B cell (primary cell): ENCODE measurements around the gene TTC38. TPM values are rescaled to one million over a fixed set of nuclear protein-coding genes. Genes with fewer than 3 reads are reported as not detected.

Source experiments
- ATAC-seq: fragments of 200-7000 bp; cut with Tn5 transposase; one replicate; pipeline ENCODE4 v1.10.0; 2021; ENCODE audit warnings: low read depth, mild to moderate bottlenecking, moderate number of reproducible peaks, moderate library complexity
- CTCF ChIA-PET: fragments of 350-600 bp; sonication (Branson Sonifier 250); formaldehyde crosslinking; loops from one replicate; lab custom pipeline; 2021; ENCODE audit warnings: antibody characterized with exemption, inconsistent platforms; lab: Charles Lee
- POLR2A ChIA-PET: fragments of 350-600 bp; sonication (Branson Sonifier 250); formaldehyde crosslinking; loops from one replicate; lab custom pipeline; 2021; ENCODE audit warnings: antibody characterized with exemption; lab: Charles Lee
- DNase-seq: peaks from one replicate; pipeline ENCODE4 v3.0.0; 2013
- H2AFZ ChIP-seq: 2 replicates; pipeline ENCODE4 v1.6.1; 2012; ENCODE audit warnings: mild to moderate bottlenecking, low read depth, low read length; ENCODE audit not compliant: insufficient read depth, poor library complexity, severe bottlenecking
- H3K27ac ChIP-seq, 2 donors: 1 replicate in 1 of 2; 2 replicates in 1 of 2; pipeline ENCODE4 v1.5.1; 2012 to 2013; ENCODE audit warnings: low read length in 2 of 2, mild to moderate bottlenecking in 2 of 2, moderate library complexity in 1 of 2
- H3K27me3 ChIP-seq, 4 experiments: fragments of 200-600 bp in 1 of 4; sonication (generic) in 1 of 4; replicated peaks in 1 of 4; 1 replicate in 2 of 4; 2 replicates in 2 of 4; pipeline versions ENCODE4 v1.6.1 to v1.7.0; 2013 to 2016; ENCODE audit warnings: low read length in 3 of 4, mild to moderate bottlenecking in 2 of 4, mixed read lengths in 1 of 4, moderate library complexity in 1 of 4; ENCODE audit not compliant: insufficient read depth in 4 of 4, control insufficient read depth in 3 of 4; ENCODE audit errors: control extremely low read depth in 1 of 4
- H3K36me3 ChIP-seq, 2 experiments: replicated peaks in 1 of 2; 1 replicate in 1 of 2; 2 replicates in 1 of 2; pipeline versions ENCODE4 v1.6.1 to v1.7.1; 2013; ENCODE audit warnings: low read length in 1 of 2; ENCODE audit not compliant: insufficient read depth in 2 of 2, control insufficient read depth in 1 of 2; ENCODE audit errors: control extremely low read depth in 1 of 2, extremely low read depth in 1 of 2
- H3K4me1 ChIP-seq, 2 donors: fragments of 200-600 bp in 1 of 2; sonication (generic) in 1 of 2; 1 replicate in 1 of 2; 2 replicates in 1 of 2; pipeline versions ENCODE4 v1.5.1 to v1.6.1; 2013 to 2017; ENCODE audit warnings: low read length in 2 of 2; ENCODE audit not compliant: control insufficient read depth in 2 of 2, insufficient read depth in 2 of 2
- H3K4me2 ChIP-seq: replicated peaks from 2 replicates; pipeline ENCODE3; 2012; ENCODE audit warnings: mild to moderate bottlenecking, low read depth, low read length; ENCODE audit not compliant: poor library complexity, severe bottlenecking
- H3K4me3 ChIP-seq, 5 experiments: fragments of 200-600 bp in 1 of 5; sonication (generic) in 1 of 5; 1 replicate in 3 of 5; 2 replicates in 2 of 5; pipeline versions ENCODE4 v1.5.1 to v1.7.0; 2011 to 2016; ENCODE audit warnings: low read length in 4 of 5, mild to moderate bottlenecking in 4 of 5, low read depth in 2 of 5, control low read depth in 1 of 5, moderate library complexity in 1 of 5; ENCODE audit not compliant: insufficient read depth in 1 of 5; ENCODE audit errors: control extremely low read depth in 1 of 5, extremely low read depth in 1 of 5
- H3K79me2 ChIP-seq: fragments of 200-600 bp; sonication (generic); one replicate; pipeline ENCODE4 v1.6.0; 2016; ENCODE audit warnings: low read length; ENCODE audit not compliant: control insufficient read depth, insufficient read depth
- H3K9ac ChIP-seq: fragments of 200-600 bp; sonication (generic); 2 replicates; pipeline ENCODE4 v1.6.1; 2017; ENCODE audit warnings: mild to moderate bottlenecking, low read length, moderate library complexity
- H3K9me3 ChIP-seq, 3 donors: one replicate each; pipeline versions ENCODE4 v1.6.1 to v1.7.1; 2013; ENCODE audit warnings: low read length in 2 of 3; ENCODE audit not compliant: control insufficient read depth in 2 of 3, insufficient read depth in 1 of 3; ENCODE audit errors: control extremely low read depth in 1 of 3
- H4K20me1 ChIP-seq: 2 replicates; pipeline ENCODE4 v1.6.0; 2012; ENCODE audit warnings: mild to moderate bottlenecking, low read length; ENCODE audit not compliant: insufficient read depth, control insufficient read depth, poor library complexity, severe bottlenecking
- H3K27ac Mint-ChIP-seq: one replicate; pipeline ENCODE4 v1.8.0; 2021; ENCODE audit warnings: mixed read lengths
- H3K27me3 Mint-ChIP-seq: one replicate; pipeline ENCODE4 v1.8.0; 2021; ENCODE audit warnings: mixed read lengths
- H3K4me1 Mint-ChIP-seq: one replicate; pipeline ENCODE4 v1.8.0; 2021; ENCODE audit warnings: mixed read lengths
- H3K4me3 Mint-ChIP-seq: one replicate; pipeline ENCODE4 v1.8.0; 2021; ENCODE audit warnings: mixed read lengths
- H3K9me3 Mint-ChIP-seq: one replicate; pipeline ENCODE4 v1.8.0; 2022; ENCODE audit warnings: mixed read lengths; ENCODE audit not compliant: insufficient read depth
- EZH2 ChIP-seq: IDR thresholded peaks from 2 replicates; pipeline ENCODE4 v1.6.1; 2012; ENCODE audit warnings: borderline replicate concordance, low read depth, mild to moderate bottlenecking, moderate library complexity, low read length; ENCODE audit not compliant: insufficient read depth, poor library complexity, severe bottlenecking
- WGBS: methylation state at CpG from one replicate; pipeline ENCODE4 v1.1.5; 2013; ENCODE audit warnings: missing lambda C conversion rate; ENCODE audit not compliant: insufficient coverage; 5-methylcytosine and 5-hydroxymethylcytosine counted together
- intact Hi-C: fragments of 100-400 bp; cut with micrococcal nuclease; formaldehyde crosslinking; loops from one replicate; pipeline ENCODE4 v1.10.0; 2022
- polyA plus RNA-seq: library from polyadenylated mRNA; depleted of rRNA; stranded (reverse); fragments of >200 nt; gene quantifications from 2 replicates; pipeline ENCODE4 v1.2.3, GENCODE V29; 2012
- total RNA-seq, 2 donors: library from RNA; stranded (reverse); fragments of 120-200 nt in 1 of 2; gene quantifications; 1 replicate in 1 of 2; 2 replicates in 1 of 2; pipeline versions ENCODE4 v1.2.3 to v1.2.4, GENCODE V29; 2013 to 2022
- TF ChIP-seq, protein P1 (sequence below): fragments of 200-600 bp; IDR thresholded peaks from one replicate; pipeline ENCODE4 v1.8.0; 2022; ENCODE audit warnings: antibody characterized with exemption, mild to moderate bottlenecking

Gene TTC38
- total and polyA plus RNA-seq, 2 donors (not counting 1 experiment from before 2014, with no cell fraction given) = 10.8 to 13.3 TPM

DNA sequence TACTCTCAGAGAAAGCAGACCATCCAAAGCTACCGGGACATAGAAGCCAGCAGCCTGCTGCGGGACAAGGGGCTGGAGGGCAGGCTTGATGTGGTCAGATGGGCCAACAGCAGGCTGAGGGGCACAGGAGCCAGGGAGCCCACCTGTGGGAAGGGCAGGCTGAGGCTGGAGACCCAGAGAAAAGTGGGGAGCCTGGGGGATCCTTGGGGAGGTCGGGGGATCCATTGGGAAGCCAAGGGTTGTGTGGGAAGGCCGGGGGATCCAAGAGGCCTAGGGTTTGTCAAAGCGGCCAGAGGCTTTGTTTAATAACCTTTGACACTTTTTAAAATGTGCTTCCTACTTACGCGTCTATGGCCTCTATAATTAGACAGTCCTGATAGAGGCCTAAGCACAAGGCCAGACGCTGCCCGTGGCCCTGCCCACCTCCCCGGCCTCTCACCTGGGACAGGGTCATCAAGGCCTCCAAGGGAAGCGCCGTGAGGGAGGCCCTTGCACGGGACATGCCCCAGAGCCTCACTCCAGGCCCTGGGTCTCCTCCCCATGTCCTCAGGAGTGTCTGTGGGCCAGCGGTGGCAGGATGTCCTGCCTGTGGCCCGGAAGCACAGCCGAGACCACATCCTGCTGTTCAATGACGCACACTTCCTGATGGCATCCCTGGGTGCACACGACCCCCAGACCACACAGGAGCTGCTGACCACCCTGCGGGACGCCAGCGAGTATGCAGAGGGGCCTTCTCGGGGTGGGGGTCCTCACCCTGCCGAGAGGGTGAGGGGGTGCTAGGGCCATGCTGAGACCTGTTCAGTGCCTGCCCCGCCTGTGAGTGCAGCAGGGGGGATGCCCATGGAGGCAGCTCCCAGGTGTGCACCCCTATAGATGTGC is 20.3 kb downstream of the TTC38 start:
- H3K79me2 ChIP-seq = no peaks in the 10 kb centered on the region
- TF ChIP-seq, protein P1, sequence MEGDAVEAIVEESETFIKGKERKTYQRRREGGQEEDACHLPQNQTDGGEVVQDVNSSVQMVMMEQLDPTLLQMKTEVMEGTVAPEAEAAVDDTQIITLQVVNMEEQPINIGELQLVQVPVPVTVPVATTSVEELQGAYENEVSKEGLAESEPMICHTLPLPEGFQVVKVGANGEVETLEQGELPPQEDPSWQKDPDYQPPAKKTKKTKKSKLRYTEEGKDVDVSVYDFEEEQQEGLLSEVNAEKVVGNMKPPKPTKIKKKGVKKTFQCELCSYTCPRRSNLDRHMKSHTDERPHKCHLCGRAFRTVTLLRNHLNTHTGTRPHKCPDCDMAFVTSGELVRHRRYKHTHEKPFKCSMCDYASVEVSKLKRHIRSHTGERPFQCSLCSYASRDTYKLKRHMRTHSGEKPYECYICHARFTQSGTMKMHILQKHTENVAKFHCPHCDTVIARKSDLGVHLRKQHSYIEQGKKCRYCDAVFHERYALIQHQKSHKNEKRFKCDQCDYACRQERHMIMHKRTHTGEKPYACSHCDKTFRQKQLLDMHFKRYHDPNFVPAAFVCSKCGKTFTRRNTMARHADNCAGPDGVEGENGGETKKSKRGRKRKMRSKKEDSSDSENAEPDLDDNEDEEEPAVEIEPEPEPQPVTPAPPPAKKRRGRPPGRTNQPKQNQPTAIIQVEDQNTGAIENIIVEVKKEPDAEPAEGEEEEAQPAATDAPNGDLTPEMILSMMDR = no peak
- TF ChIP-seq EZH2 = no peak
- H3K27ac ChIP-seq = peak overlapping the region; percentile 33 to 70
- intact Hi-C loops = loop anchor here (2.0 kb wide), 1 partner anchor 37 kb away; the partner anchor contains the start of gene CDPF1
- peak overlapping the region; percentile 58 for H2AFZ ChIP-seq
- H3K9me3 Mint-ChIP-seq = no peaks in the 10 kb centered on the region
- peak overlapping the region; percentile 58 for H3K9ac ChIP-seq
- H3K4me1 ChIP-seq = peaks cover 35 to 50% of the 10 kb centered on the region in 2 donors
- ChIA-PET CTCF (interaction anchor here (1.7 kb wide), 1 partner anchor 282 kb away, joined by 5 read pairs; no protein-coding TSS in a partner anchor), POLR2A (interaction anchor here (1.2 kb wide), 1 partner anchor 8 kb away, joined by 4 read pairs; the partner anchor contains the start of gene GTSE1)
- peak; percentile 50 for DNase-seq
- H3K27ac Mint-ChIP-seq = peak overlapping the region; percentile 88
- peaks cover 0 to 19% (median 0%) of the 10 kb centered on the region in 3 donors for H3K9me3 ChIP-seq
- no peaks in the 10 kb centered on the region for H4K20me1 ChIP-seq
- H3K36me3 ChIP-seq = peaks cover 0 to 6% of the 10 kb centered on the region in 2 experiments
- WGBS = 18% methylated on average over 23 of the region's 24 CpGs
- ATAC-seq = peak; percentile 72
- peak overlapping the region; percentile 75 for H3K4me2 ChIP-seq
- peak overlapping the region; percentile 81 for H3K4me3 Mint-ChIP-seq
- no peaks in the 10 kb centered on the region for H3K27me3 ChIP-seq
- H3K4me3 ChIP-seq = peak overlapping the region in 4 of 5 experiments; percentile 27 to 53 (median 38)
- H3K4me1 Mint-ChIP-seq = peaks cover 48% of the 10 kb centered on the region
- H3K27me3 Mint-ChIP-seq = no peaks in the 10 kb centered on the region
